Uterus (tissue), 2 donors: ENCODE measurements around the gene SUPT3H.

Source experiments
- POLR2A ChIP-seq, 2 donors: fragments of 450-650 bp; IDR thresholded peaks; one replicate each; pipeline ENCODE4 v1.6.1; 2016; ENCODE audit warnings: antibody characterized with exemption in 2 of 2, mild to moderate bottlenecking in 1 of 2, moderate library complexity in 1 of 2
- TF ChIP-seq, protein P1 (sequence below), 4 experiments: fragments of 200-600 bp in 2 of 4; fragments of 450-650 bp in 2 of 4; sonication (generic) in 2 of 4; IDR thresholded peaks; one replicate each; pipeline ENCODE4 v1.5.1; 2016 to 2019; ENCODE audit warnings: antibody characterized with exemption in 4 of 4, mild to moderate bottlenecking in 2 of 4, moderate library complexity in 1 of 4

DNA sequence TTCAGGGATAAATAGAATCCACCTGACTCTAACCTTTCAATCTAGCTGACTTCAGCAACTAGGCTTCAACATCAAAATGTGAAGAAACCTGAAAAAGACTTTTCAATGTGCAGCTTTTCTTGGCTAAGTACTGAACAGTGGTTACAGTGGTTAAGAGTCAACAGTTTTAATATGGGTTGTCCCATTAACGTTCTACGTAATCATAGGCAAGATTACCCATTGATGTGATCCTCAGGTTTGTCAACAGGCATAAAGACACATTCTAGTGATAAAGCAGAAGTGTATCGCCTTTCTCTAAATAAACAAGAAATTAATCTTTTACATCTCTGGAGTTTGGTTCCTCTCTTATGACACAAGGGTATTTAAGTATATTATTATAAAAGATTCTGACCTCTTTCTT is 203.7 kb downstream of the SUPT3H start:
- TF ChIP-seq, protein P1, sequence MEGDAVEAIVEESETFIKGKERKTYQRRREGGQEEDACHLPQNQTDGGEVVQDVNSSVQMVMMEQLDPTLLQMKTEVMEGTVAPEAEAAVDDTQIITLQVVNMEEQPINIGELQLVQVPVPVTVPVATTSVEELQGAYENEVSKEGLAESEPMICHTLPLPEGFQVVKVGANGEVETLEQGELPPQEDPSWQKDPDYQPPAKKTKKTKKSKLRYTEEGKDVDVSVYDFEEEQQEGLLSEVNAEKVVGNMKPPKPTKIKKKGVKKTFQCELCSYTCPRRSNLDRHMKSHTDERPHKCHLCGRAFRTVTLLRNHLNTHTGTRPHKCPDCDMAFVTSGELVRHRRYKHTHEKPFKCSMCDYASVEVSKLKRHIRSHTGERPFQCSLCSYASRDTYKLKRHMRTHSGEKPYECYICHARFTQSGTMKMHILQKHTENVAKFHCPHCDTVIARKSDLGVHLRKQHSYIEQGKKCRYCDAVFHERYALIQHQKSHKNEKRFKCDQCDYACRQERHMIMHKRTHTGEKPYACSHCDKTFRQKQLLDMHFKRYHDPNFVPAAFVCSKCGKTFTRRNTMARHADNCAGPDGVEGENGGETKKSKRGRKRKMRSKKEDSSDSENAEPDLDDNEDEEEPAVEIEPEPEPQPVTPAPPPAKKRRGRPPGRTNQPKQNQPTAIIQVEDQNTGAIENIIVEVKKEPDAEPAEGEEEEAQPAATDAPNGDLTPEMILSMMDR (IDR thresholded peaks at IDR 0.05): no peak
- no peak for TF ChIP-seq POLR2A (IDR thresholded peaks at IDR 0.05)
